Measurements from ENCODE around the gene NLGN2.
"Not testable (repeated sequence)": the region's sequence is repeated elsewhere in the genome, so short reads cannot be mapped to it uniquely, and the experiment has no call there.

NLGN2 gene

DNA sequence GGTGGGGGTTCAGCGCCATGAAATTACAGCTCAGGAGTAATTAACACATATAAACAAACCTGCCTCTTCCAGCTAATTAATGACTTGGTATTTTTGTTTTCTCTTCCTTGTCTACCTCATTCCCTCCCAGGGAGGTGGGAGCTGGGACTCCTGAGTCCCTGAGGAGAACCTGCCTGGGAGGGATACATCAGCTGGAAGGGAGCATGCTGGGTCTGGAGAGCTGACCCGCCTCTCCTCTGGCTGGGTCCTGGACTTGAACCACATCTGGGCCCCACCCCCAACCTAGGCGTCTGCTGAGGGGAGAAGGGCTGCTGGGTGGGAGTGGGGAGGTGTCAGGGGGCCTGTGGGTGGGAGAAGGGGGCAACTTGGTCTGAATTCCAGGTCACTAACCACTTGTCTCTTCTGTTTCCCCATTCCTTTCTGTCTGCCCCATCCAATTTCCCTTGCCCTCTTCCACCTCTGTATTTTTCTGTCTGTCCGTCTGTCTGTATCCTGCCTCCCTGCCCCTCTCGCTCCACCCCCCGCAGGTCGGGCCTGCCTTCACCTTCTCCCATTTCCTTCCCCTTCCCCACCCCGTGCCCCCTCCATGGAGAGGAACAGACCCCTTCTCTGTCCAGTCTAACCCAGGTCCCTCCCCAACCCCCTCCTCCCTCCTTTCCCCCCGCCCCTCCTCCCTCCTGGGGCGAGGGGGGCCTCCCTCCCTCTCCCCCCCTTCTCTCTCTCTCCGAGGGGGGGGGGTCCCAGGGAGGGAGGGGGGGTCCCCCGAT is at the start of gene NLGN2:
NLGN2 (plus strand) TSS at position 361 of the 767 bp plus-strand sequence. CDS start 411 bp downstream, outside the sequence.
- no peak for DNase-seq

- no peak for DNase-seq
Observed at GRCh38 chr17:7361906-7362305, 45.7 kb upstream of the NLGN2 start.

- no peak for DNase-seq
Observed at GRCh38 chr17:7363311-7363710, 44.3 kb upstream of the NLGN2 start.

- not testable (repeated sequence) for DNase-seq
Observed at GRCh38 chr17:7365963-7366362, 41.7 kb upstream of the NLGN2 start.

GRCh38 chr17:7367083-7367482 is 40.6 kb upstream of the NLGN2 start:
- DNase-seq: no peak

DNA sequence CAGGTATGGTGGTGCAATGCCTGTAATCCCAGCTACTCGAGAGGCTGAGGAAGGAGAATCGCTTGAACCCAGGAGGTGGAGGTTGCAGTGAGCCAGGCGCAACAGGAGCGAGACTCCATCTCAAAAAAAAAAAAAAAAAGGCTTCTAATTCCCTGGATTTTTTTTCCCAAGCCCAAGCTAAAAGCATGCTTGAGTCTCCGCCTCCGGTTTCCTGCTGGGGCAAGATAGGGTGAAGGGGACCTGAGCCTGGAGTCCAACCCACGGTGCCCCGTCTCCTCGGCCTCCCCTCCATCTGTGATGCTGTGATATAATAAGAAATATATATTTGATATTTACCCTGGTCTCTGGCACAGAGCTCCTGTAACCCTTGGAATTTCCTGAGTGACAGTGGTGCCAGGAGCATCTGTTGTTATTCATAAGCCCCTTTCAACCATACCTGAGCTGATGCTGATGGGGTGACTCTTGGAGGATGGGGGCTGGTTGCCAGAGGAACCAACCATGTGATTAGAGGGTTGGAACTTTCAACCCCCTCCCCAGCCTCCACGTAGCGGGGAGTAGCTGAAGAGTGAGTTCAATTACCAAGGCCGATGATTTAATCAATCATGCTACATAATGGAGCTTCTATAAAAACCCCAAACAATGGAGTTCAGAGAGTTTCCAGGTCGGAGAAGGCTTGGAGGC is 39.6 kb upstream of the NLGN2 start:
- DNase-seq: no peak

- DNase-seq: not testable (repeated sequence)
Observed at GRCh38 chr17:7368599-7368994, 39.0 kb upstream of the NLGN2 start.

DNA sequence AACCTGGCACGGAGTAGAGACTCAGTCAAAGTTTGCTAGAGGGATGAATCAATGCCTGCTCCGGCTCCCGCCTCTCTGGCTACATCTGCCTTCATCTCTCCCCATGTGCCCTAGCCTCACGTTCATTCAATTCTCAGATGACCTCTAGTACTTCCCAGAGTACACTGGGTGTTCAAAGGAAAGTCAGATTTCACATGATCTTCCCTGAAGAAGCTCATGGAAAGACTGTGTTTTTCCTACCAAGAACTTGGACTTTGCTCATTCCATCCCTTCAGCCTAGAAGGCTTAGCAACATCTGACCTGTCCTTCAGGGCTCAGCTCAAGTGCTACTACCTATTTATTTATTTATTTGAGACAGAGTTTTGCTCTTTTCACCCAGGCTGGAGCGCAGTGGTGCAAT is 37.8 kb upstream of the NLGN2 start:
- DNase-seq: no peak

DNA sequence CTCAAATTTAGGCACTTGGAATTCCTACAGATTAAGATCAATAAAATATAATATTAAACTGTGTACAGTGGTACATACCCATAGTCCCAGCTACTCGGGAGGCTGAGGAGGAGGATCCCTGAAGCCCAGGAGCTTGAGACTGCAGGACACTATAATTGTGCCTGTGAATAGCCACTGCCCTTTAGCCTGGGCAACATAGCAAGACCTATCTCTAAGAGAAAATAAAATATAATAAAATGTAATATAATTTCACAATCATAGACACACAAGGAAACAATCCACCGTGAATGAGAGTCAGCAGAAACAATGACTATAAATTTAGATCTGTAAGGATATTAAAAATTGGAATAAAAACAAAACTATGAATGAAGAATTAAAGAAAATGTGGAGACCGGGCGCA is 36.8 kb upstream of the NLGN2 start:
- no peak for DNase-seq

- DNase-seq: no peak
Observed at GRCh38 chr17:7374353-7374752, 33.3 kb upstream of the NLGN2 start.

DNA sequence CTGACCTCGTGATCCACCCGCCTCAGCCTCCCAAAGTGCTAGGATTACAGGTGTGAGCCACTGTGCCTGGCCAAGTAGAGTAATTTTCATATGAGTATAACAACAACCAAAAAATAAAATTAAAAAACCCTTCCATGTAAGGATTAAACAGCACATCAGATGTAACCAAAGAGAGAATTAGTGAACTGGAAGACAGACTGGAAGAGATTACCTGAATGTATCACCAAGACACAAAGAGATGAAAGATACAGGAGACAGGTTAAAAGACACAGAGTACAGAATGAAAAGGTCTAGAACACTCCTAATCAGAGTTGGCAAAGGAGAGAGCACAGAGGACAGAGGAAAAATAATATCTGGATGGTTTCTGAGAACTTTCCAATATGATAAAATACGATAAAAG is 28.5 kb upstream of the NLGN2 start:
- no peak for DNase-seq

DNA sequence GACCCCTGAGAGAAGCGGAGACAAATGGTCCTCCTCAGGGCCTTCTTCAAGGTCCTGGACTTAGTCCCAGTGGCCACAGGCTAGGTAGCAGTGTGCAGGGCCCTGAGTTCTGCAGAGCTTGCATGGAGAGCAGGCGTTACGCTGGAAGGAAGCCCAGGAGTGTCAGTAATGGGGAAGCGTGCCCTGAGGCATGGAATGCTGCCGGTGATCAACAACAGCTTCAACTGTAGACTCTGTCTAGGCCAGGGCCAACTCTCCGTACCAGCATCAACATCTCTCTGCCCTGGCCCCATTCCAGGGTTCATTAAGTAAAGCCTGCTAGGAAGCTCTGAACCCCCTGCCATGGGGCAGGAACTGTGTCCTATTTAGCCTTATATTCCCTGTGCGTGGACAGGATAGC is 27.3 kb upstream of the NLGN2 start:
- no peak for DNase-seq

- DNase-seq: no peak
Observed at GRCh38 chr17:7380855-7381683, 26.6 kb upstream of the NLGN2 start, which contains the start of gene TNK1. Gene TNK1 (plus strand): TSS chr17:7381089. CDS start chr17:7382927, 1,838 bp downstream.

- DNase-seq: no peak
Observed at GRCh38 chr17:7382901-7383300, 24.7 kb upstream of the NLGN2 start.

GRCh38 chr17:7383371-7383741 is 24.3 kb upstream of the NLGN2 start:
- no peak for DNase-seq

- DNase-seq: peak; percentile 70
Observed at GRCh38 chr17:7383742-7384488, 23.7 kb upstream of the NLGN2 start.

- no peak for DNase-seq
Observed at GRCh38 chr17:7384489-7385081, 23.1 kb upstream of the NLGN2 start.

- DNase-seq: no peak
Observed at GRCh38 chr17:7388856-7389255, 18.8 kb upstream of the NLGN2 start.

- DNase-seq: no peak
Observed at GRCh38 chr17:7389924-7390910, 17.4 kb upstream of the NLGN2 start.

- DNase-seq: no peak
Observed at GRCh38 chr17:7391307-7391706, 16.3 kb upstream of the NLGN2 start.
